ENCODE measurements around the gene CALB2. TPM values are rescaled to one million over a fixed set of nuclear protein-coding genes. Genes with fewer than 3 reads are reported as not detected.
A peak's percentile ranks its signal among the peaks of the same experiment; 100 is the strongest.

Gene CALB2
- total and polyA plus RNA-seq, 2 of the 13 experiments (the other 11 are each of a cell fraction or from before 2014, with no cell fraction given), result 0.37 to 0.40 TPM

DNA sequence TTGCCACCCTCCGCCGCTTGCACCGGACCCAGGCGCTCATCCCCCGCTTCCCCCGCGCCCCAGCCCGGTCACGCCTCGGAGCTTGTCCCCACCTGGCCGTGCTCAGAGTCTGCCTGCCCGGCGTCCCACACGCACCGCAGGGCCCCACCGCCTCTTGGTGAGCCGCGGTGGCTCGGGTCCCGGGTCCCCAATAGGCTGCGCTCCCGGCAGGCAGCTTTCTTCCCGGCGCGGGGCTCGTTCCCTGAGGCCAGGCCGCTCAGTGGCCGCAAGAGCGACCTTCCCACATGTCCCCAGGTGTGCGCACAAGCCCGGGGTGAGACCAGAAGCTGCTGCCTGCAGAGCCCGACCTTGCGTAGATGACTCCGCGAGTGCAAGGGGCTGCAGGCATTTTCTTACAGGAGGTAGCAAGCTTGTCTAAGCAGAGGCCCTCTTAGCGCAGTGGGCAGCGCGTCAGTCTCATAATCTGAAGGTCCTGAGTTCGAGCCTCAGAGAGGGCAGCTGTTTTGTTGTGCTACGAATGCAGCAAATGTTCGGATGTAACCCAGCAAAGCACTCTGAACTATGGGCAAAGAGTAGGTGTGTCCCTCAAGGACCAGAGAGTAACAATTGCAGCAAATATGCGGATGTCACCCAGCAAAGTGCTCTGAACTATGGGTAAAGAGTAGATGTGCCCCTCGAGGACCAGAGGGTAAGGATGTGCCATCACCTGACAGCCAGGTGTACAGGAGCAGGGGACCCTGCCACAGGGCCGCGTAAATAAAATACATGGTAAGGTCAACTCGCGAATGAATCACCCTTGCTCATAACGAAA, 67.8 kb downstream of the CALB2 start (continued):
- TF ChIP-seq EP300 (IDR thresholded peaks at IDR 0.05; ENCODE audit: low read depth in 2 of 2, low read length in 2 of 2) (peak; percentile 9 to 43; a peak in 1 of 4 replicates), EP300 (CRISPR knock-in tag; IDR thresholded peaks at IDR 0.05; ENCODE audit: borderline replicate concordance) (peak; percentile 59; the same call in 1 of the 2 replicates), POLR2A (IDR thresholded peaks at IDR 0.05; ENCODE audit: insufficient read depth in 1 of 2, low read depth in 2 of 2, low read length in 2 of 2) (no peak), ZNF451 (CRISPR knock-in tag; IDR thresholded peaks at IDR 0.05) (peak; percentile 82; the same call in 1 of the 2 replicates), ZNF510 (CRISPR knock-in tag; IDR thresholded peaks at IDR 0.05; ENCODE audit: low read depth) (peak; percentile 94; the same call in 1 of the 2 replicates), ZNF124 (CRISPR knock-in tag; IDR thresholded peaks at IDR 0.05) (peak; percentile 99), CREM (IDR thresholded peaks at IDR 0.05) (peak; percentile 80), CREM (CRISPR knock-in tag; IDR thresholded peaks at IDR 0.05) (no peak), LCORL (IDR thresholded peaks at IDR 0.05) (no peak; the same call in none of the 2 replicates), LCORL (CRISPR knock-in tag; IDR thresholded peaks at IDR 0.05) (peak; percentile 92), SKI (IDR thresholded peaks at IDR 0.05; ENCODE audit: partially characterized antibody) (peak; percentile 49)
- TF ChIP-seq, protein P1, sequence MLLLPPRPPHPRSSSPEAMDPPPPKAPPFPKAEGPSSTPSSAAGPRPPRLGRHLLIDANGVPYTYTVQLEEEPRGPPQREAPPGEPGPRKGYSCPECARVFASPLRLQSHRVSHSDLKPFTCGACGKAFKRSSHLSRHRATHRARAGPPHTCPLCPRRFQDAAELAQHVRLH (CRISPR knock-in tag; IDR thresholded peaks at IDR 0.05; ENCODE audit: borderline replicate concordance, low read depth), result peak; percentile 99
- TF ChIP-seq, protein P2, sequence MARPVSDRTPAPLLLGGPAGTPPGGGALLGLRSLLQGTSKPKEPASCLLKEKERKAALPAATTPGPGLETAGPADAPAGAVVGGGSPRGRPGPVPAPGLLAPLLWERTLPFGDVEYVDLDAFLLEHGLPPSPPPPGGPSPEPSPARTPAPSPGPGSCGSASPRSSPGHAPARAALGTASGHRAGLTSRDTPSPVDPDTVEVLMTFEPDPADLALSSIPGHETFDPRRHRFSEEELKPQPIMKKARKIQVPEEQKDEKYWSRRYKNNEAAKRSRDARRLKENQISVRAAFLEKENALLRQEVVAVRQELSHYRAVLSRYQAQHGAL (CRISPR knock-in tag; IDR thresholded peaks at IDR 0.05; ENCODE audit: not compliant biosample characterization), result peak; percentile 54
- TF ChIP-seq, protein P3, sequence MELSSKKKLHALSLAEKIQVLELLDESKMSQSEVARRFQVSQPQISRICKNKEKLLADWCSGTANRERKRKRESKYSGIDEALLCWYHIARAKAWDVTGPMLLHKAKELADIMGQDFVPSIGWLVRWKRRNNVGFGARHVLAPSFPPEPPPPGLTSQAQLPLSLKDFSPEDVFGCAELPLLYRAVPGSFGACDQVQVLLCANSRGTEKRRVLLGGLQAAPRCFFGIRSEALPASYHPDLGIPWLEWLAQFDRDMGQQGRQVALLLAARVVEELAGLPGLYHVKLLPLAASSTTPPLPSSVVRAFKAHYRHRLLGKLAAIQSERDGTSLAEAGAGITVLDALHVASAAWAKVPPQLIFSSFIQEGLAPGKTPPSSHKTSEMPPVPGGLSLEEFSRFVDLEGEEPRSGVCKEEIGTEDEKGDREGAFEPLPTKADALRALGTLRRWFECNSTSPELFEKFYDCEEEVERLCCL (CRISPR knock-in tag; IDR thresholded peaks at IDR 0.05; ENCODE audit: borderline replicate concordance), result peak; percentile 71; the same call in 1 of the 2 replicates
- TF ChIP-seq, protein P4, sequence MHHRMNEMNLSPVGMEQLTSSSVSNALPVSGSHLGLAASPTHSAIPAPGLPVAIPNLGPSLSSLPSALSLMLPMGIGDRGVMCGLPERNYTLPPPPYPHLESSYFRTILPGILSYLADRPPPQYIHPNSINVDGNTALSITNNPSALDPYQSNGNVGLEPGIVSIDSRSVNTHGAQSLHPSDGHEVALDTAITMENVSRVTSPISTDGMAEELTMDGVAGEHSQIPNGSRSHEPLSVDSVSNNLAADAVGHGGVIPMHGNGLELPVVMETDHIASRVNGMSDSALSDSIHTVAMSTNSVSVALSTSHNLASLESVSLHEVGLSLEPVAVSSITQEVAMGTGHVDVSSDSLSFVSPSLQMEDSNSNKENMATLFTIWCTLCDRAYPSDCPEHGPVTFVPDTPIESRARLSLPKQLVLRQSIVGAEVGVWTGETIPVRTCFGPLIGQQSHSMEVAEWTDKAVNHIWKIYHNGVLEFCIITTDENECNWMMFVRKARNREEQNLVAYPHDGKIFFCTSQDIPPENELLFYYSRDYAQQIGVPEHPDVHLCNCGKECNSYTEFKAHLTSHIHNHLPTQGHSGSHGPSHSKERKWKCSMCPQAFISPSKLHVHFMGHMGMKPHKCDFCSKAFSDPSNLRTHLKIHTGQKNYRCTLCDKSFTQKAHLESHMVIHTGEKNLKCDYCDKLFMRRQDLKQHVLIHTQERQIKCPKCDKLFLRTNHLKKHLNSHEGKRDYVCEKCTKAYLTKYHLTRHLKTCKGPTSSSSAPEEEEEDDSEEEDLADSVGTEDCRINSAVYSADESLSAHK (CRISPR knock-in tag; IDR thresholded peaks at IDR 0.05; ENCODE audit: borderline replicate concordance), result peak; percentile 88; the same call in 1 of the 2 replicates
- TF ChIP-seq, protein P5, sequence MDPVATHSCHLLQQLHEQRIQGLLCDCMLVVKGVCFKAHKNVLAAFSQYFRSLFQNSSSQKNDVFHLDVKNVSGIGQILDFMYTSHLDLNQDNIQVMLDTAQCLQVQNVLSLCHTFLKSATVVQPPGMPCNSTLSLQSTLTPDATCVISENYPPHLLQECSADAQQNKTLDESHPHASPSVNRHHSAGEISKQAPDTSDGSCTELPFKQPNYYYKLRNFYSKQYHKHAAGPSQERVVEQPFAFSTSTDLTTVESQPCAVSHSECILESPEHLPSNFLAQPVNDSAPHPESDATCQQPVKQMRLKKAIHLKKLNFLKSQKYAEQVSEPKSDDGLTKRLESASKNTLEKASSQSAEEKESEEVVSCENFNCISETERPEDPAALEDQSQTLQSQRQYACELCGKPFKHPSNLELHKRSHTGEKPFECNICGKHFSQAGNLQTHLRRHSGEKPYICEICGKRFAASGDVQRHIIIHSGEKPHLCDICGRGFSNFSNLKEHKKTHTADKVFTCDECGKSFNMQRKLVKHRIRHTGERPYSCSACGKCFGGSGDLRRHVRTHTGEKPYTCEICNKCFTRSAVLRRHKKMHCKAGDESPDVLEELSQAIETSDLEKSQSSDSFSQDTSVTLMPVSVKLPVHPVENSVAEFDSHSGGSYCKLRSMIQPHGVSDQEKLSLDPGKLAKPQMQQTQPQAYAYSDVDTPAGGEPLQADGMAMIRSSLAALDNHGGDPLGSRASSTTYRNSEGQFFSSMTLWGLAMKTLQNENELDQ (CRISPR knock-in tag; IDR thresholded peaks at IDR 0.05; ENCODE audit: borderline replicate concordance), result peak; percentile 67; the same call in 1 of the 2 replicates
